GM19395 (cell line): Measurements from ENCODE around the gene CYP2S1.
"Not testable (repeated sequence)": the region's sequence is repeated elsewhere in the genome, so short reads cannot be mapped to it uniquely, and the experiment has no call there.

Source experiments
- ATAC-seq: cut with Tn5 transposase; IDR thresholded peaks from one replicate; pipeline ENCODE4 v1.9.1; 2021; ENCODE audit warnings: mild to moderate bottlenecking, moderate library complexity; ENCODE audit not compliant: unreplicated experiment

The CYP2S1 gene

GRCh38 chr19:41225238-41226052, 32.4 kb downstream of the CYP2S1 start:
- ATAC-seq, result no peak

- ATAC-seq, result no peak
Measured at GRCh38 chr19:41226053-41226873, 33.2 kb downstream of the CYP2S1 start.

GRCh38 chr19:41226874-41227390, 33.9 kb downstream of the CYP2S1 start:
- ATAC-seq, result no peak

GRCh38 chr19:41228486-41228885, 35.5 kb downstream of the CYP2S1 start:
- no peak for ATAC-seq

- not testable (repeated sequence) for ATAC-seq
Measured at GRCh38 chr19:41229338-41229737, 36.3 kb downstream of the CYP2S1 start.

- ATAC-seq, result no peak
Measured at GRCh38 chr19:41230067-41230857, 37.2 kb downstream of the CYP2S1 start.

- no peak for ATAC-seq
Measured at GRCh38 chr19:41232686-41233085, 39.7 kb downstream of the CYP2S1 start.

- no peak for ATAC-seq
Measured at GRCh38 chr19:41233748-41234240, 40.8 kb downstream of the CYP2S1 start.

GRCh38 chr19:41234512-41235168, 41.6 kb downstream of the CYP2S1 start:
- no peak for ATAC-seq

- no peak for ATAC-seq
Measured at GRCh38 chr19:41235480-41235879, 42.5 kb downstream of the CYP2S1 start.

GRCh38 chr19:41238244-41238643, 45.2 kb downstream of the CYP2S1 start:
- no peak for ATAC-seq

GRCh38 chr19:41239363-41239762, 46.3 kb downstream of the CYP2S1 start:
- no peak for ATAC-seq

- no peak for ATAC-seq
Measured at GRCh38 chr19:41239961-41240574, 47.0 kb downstream of the CYP2S1 start.

GRCh38 chr19:41241859-41242258, 48.8 kb downstream of the CYP2S1 start:
- ATAC-seq, result no peak

GRCh38 chr19:41244117-41244516, 51.1 kb downstream of the CYP2S1 start:
- no peak for ATAC-seq

GRCh38 chr19:41245843-41246242, 52.8 kb downstream of the CYP2S1 start:
- no peak for ATAC-seq

- no peak for ATAC-seq
Measured at GRCh38 chr19:41248895-41249294, 55.9 kb downstream of the CYP2S1 start.

- no peak for ATAC-seq
Measured at GRCh38 chr19:41249707-41250423, 56.8 kb downstream of the CYP2S1 start.

- ATAC-seq, result no peak
Measured at GRCh38 chr19:41253660-41254059, 60.6 kb downstream of the CYP2S1 start.
